GM21515 (cell line): ENCODE results near the gene OGFR.

Source experiments
- ATAC-seq: cut with Tn5 transposase; IDR thresholded peaks from one replicate; pipeline ENCODE4 v1.9.1; 2021; ENCODE audit not compliant: unreplicated experiment

OGFR gene, protein sequence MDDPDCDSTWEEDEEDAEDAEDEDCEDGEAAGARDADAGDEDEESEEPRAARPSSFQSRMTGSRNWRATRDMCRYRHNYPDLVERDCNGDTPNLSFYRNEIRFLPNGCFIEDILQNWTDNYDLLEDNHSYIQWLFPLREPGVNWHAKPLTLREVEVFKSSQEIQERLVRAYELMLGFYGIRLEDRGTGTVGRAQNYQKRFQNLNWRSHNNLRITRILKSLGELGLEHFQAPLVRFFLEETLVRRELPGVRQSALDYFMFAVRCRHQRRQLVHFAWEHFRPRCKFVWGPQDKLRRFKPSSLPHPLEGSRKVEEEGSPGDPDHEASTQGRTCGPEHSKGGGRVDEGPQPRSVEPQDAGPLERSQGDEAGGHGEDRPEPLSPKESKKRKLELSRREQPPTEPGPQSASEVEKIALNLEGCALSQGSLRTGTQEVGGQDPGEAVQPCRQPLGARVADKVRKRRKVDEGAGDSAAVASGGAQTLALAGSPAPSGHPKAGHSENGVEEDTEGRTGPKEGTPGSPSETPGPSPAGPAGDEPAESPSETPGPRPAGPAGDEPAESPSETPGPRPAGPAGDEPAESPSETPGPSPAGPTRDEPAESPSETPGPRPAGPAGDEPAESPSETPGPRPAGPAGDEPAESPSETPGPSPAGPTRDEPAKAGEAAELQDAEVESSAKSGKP

DNA sequence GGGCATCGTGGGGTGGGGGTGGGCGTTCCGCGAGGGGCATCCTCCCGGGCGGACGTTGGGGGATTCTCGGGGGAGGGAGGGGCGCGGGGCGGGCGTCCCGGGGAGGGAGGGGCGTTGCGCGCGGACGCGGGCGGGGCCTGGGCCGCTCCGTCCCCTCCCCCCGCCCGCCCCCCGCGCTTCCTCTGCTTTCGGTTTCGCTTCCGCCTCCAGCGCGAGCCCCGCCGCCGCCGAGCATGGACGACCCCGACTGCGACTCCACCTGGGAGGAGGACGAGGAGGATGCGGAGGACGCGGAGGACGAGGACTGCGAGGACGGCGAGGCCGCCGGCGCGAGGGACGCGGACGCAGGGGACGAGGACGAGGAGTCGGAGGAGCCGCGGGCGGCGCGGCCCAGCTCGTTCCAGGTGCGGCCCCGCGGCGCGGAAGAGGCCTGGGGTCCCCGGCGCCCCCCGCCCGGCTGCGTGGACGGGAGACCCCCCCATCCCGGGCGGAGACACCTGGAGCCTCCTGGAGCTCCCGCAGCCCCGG lies at the start of gene OGFR:
TSS of gene OGFR (plus strand) at position 209 of the 528 bp plus-strand sequence. CDS start at position 234, 25 bp downstream.
- no peak for ATAC-seq

DNA sequence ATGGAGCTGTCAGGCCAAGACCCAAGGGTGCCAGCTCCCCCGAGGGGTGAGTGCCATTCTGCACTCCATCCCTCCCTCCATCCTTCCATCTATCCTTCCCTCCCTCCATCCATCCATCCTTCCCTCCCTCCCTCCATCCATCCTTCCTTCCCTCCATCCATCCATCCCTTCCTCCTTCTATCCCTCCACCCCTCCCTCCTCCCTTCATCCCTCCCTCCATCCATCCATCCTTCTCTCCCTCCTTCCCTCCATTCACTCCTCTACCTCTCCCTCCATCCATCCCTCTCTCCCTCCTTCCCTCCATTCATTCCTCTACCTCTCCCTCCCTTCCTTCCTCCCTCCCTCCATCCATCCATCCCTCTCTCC lies 49.7 kb upstream of the OGFR start:
- ATAC-seq, result no peak

DNA sequence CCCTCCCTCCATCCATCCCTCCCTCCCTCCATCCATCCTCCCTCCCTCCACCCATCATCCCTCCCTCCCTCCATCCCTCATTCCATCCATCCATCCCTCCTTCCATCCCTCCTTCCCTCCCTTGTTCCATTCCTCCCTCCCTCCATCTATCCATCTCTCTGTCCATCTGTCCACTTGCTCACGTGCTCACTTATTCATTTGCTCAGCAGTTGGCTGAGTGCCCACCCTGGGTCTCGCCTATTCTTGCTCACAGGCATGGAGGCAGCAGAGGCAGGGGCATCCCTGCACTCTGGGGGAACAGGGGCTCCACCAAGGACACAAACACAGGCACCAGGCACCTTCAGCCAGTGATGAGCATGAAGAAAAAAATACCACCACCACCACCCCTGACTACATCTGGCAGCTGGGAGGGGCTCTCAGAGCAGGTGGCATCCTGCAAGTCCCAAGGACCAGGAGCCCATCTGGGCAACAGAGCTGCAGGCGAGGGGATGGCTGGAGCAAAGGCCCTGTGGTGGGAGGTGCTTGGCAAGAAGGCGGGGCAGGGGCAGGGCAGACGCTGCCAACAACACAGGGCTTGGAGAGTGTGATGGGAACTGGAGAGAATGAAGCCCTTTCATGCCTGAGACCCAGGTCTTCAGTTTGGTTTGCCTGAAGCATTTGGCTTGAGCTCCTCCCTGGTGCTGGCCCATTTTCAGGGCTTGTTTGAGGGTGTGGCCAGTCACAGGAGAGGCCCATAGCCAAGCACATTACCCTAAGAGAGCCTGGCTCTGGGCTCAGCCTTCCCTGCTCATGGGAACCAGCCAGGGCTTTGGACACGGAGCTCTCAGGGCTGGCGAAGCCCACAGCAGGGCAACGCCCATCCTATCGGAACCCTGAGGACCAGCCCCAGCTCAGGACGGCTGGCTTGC lies 48.6 kb upstream of the OGFR start:
- ATAC-seq, result no peak

DNA sequence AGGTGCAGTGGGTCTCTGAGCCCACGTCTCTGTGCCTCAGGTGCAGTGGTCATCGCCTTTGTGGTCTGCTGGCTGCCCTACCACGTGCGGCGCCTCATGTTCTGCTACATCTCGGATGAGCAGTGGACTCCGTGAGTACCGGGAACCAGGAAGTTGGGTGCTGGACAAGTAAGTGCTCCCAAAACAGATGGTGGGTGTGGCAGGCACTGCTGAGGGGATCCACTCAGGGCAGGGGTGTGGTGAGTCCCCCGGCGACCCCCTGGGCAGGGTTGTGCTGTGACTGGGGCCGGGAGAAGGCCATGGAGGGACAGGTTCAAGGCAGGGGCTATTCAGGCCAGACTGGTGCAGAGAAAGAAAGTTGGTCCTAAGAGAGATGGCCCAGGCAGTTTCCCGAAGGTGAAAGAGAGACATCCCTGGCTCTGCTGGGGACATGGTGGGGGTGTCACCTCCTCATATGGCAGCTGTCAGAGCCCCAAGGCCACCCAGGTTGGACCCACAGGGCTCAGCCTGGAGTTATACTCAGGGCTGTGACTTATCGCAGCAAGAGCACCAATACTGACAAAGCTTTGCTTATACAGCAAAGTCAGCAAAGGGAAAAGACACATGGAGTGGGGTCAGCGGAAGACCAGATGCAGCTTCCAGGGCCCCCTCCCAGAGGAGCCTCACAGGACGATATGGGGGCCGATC lies 46.3 kb upstream of the OGFR start:
- ATAC-seq, result no peak

DNA sequence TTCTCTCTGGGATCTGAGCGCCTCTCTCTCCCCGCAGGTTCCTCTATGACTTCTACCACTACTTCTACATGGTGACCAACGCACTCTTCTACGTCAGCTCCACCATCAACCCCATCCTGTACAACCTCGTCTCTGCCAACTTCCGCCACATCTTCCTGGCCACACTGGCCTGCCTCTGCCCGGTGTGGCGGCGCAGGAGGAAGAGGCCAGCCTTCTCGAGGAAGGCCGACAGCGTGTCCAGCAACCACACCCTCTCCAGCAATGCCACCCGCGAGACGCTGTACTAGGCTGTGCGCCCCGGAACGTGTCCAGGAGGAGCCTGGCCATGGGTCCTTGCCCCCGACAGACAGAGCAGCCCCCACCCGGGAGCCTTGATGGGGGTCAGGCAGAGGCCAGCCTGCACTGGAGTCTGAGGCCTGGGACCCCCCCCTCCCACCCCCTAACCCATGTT lies 44.6 kb upstream of the OGFR start:
- no peak for ATAC-seq

DNA sequence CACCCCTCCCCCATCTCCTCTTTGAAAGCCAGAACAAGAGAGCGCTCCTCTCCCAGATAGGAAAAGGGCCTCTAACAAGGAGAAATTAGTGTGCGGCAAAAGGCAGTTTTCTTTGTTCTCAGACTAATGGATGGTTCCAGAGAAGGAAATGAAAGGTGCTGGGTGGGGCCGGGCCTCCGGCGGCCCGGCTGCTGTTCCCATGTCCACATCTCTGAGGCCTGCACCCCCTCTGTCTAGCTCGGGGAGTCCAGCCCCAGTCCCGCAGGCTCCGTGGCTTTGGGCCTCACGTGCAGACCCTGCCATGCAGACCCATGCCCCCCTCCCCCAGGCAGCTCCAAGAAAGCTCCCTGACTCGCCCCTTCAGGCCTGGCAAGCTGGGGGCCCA lies 44.2 kb upstream of the OGFR start:
- no peak for ATAC-seq

DNA sequence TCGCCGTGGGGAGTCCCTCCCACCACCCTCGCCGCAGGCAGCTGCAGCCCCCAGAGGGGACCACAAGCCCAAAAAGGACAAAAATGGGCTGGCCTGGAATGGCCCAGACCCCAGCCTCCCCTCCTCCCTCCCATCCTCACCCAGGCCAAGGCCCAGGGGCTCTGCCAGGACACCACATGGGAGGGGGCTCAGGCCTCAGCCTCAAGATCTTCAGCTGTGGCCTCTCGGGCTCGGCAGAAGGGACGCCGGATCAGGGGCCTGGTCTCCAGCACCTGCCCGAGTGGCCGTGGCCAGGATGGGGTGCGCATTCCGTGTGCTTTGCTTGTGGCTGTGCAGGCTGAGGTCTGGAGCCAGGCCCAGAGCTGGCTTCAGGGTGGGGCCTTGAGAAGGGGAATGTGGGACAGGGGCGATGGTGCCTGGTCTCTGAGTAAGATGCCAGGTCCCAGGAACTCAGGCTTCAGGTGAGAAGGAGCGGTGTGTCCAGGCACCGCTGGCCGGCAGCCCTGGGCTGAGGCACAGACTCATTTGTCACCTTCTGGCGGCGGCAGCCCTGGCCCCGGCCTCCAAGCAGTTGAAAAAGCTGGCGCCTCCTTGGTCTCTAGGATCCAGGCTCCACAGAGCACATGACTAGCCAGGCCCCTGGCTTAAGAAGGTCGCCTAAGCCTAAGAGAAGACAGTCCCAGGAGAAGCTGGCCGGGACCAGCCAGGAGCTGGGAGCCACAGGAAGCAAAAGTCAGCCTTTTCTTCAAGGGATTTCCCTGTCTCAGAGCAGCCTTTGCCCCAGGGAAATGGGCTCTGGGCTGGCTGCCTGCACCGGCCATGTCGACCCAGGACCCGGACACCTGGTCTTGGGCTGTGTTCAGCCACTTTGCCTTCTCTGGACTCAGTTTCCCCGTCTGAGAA lies 43.5 kb upstream of the OGFR start:
- no peak for ATAC-seq

DNA sequence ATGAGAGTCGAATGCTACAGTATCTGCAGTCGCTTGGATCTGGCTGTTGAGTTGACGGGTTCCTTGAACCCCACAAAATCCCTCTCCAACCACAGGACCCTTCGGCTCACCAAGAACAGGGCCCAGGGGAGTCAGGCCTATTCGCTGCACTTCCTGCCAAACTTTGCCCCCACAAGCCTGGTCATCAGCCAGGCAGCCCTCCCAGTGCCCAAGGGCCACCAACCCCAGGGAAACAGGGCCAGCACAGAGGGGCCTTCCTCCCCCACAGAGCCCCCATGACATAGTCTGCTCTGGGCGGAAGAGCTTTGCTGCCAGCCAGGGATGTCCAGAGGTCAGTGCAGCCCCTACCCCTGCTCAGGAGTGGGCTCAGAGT lies 42.9 kb upstream of the OGFR start:
- ATAC-seq, result no peak

DNA sequence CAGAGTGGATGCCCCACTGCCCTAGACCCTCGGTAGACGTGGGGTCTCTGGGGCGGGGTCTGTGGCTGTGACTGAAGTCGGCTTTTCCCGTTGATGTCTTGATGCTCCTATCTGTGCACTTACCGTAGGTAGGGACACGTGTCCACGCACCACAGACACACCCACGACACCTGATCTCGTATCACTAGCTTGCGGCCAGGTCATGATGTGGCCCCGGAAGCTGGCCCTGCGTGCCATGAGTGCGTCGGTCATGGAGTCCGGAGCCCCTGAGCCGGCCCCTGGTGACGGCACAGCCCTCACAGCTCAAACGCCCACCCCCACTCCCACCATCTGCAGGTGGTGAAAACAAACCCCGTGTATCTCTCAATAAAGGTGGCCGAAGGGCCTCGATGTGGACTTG lies 42.3 kb upstream of the OGFR start:
- no peak for ATAC-seq

DNA sequence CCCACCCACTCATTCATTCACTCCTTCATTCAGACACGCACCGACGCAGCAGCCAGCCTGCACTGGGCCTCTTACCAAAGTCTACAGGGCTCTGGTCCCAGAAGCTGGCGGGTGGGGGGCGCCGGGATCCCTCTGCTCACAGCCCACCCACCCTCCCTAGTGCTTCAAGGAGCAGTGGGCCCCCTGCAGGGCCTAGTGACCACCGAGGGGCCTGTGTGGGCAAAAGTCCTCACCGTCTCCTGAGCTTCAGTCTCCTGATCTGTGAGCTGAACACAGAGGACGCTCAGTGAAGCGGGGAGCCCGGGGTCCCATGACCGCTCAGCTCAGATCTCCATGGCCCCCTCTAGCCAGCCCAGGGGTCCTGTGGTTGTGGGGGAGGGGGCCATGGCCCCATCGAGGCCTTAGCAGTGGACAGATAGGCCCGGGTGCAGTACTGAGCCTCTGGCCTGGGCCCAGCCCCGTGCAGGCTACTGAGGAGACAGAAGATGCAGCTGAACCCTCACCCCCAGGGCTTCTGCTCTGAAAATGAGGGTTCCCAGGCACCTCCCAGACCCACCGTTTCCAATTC lies 41.8 kb upstream of the OGFR start:
- no peak for ATAC-seq

DNA sequence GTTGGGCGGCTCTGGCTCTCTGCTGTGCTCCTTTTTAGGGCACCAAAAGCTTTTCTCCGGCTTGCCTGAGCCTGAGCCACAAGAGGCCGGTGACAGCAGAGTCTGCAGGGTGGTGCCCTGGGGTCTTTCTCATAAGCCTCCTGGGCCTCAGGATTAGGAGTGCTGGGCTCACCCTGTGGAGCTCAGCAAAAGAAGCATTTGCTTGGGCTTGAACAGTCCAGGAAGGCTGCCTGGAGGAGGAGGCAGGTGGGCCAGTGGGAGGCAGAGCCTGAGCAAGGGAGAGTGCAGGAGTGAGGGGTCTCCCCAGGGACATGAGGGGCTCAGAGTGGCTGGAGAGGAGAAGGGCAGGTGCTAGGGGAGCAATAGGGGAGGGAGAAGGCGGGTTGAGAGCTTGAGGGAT lies 41.2 kb upstream of the OGFR start:
- no peak for ATAC-seq

DNA sequence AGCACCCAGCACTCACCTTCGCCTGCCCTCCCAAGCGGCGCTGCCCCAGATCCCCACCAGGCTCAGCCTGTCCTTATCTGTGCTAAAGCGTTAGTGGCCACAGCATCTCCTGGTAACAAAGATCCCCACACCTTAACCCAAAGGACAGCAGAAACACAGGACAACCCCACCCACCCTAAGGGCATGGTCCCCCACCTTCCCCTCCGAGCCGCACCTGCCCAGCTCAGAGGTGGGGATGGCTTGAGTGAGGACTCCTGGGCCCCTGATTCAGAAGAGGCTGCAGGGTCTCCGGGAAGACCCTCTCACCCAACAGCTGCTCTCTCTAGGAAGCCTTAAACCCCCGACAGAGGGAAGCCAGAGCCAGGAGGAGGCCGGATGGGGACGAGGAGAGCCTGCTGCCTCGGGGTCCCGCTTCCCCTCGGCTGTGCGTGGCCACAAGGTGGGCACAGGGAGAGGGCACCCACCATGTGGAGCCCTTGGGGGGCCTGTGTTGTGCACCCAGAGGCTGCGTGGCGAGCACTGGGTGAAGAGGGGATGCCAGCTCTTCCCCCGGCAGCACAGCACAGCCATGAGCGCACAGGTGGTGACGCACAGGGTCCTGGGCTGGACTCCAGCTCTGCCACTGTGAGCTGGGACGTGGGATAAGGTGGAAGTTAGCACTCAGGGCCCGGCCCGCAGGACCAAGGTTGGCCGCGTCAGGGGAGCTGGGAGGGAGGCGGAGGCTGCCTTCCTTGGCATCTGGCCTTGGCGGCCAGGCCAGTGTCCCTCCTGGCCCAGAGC lies 40.3 kb upstream of the OGFR start:
- ATAC-seq, result no peak

DNA sequence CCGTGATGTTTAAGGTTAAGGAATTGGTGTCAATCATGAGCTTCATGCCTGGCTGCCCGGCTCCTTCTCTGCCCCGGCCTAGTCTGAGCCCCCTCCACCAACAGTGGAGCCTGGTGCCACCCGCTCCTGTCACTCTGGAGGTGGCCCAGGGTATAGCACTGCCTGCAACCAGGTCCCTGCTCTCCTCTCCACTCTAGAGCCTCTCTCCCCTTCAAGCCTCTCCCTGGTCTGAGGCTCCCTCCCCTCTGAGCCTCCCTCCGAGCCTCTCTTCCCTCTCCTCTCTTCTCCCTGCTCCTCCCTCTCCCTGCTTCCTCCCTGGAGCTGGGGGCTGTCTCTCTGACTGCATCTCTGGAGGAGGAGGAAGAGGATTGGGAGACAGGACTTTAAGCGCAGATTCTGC lies 39.6 kb upstream of the OGFR start:
- no peak for ATAC-seq

DNA sequence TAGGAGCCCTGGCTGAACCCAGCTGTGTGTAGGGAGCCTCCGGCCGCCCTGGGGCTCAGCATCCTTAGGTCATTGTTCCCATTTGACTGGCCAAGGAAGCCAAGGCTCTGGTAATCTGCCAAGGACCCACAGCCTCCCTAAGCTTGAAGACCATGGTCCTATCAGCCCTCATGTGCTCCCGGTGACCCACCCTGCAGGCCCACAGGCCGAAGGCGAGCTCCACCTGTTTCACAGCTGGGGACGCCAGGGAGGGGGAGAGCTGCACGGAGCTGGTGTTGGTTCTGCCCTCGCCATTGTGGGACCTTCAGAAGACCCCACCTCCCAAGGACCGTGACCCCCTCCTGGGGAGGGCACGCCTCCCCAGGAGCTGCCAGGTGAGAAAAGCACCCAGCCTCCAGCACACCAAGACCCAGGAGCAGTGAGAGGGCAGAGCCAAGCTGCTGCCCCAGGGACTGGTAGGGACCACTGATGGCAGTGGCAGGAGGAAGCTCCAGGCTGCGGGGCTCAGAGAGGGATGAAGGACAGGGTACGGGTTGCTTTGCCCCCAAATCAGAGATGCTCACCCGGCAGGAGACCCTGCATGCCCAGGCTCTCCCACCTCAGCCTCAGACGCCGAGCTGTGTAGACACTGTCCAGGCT lies 39.1 kb upstream of the OGFR start:
- ATAC-seq, result no peak

DNA sequence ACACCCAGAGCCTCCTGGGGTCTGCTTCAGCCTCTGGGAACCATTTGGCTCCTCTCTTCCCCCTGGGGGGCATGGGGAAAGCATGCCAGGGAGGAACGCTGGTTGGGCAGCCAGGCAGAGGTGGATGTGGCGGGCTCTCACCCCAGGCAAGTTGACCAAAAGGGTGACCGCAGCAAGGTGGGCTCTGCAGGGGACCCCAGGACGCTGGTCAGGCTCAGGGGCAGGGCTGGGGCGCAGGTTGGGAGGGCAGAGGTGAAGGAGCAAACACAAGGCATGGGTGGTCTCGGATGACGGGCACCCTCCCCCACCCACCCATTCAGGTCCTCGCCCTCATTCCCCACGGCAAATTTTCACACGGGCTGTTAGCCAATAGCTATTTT lies 38.6 kb upstream of the OGFR start:
- no peak for ATAC-seq

DNA sequence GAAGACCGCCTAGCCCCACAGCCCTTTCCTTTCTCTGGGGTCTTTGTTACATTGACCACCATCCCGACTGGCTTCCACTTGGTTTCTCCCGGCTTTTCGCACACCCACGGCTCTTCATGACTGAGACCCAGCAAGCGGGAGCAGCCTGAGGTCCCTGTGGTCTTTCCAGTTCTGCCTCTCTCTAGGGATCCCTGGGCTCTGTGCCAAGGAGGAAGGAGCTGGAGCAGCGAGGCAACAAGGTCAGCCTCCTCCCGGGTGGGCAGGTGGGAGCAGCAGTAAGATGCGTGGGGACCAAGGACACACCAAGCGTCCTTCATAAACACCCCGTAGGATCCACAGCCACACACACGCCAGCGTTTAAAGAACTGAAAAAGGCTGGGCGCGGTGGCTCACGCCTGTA lies 37.9 kb upstream of the OGFR start:
- ATAC-seq, result no peak

DNA sequence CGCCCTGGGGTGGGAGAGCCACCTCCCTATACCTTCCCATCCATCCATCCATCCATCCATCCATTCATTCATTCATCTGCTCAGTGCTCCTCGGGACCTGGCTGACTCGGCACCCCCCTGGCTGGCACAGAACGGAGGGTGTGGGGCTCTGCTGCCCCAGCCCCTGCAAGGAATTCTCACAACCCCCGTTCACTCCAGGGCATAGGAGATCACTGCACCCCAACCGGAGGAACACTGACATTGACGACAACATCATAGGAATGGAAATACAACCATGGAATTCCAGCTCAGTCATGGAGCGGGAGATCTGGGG lies 36.4 kb upstream of the OGFR start:
- no peak for ATAC-seq

DNA sequence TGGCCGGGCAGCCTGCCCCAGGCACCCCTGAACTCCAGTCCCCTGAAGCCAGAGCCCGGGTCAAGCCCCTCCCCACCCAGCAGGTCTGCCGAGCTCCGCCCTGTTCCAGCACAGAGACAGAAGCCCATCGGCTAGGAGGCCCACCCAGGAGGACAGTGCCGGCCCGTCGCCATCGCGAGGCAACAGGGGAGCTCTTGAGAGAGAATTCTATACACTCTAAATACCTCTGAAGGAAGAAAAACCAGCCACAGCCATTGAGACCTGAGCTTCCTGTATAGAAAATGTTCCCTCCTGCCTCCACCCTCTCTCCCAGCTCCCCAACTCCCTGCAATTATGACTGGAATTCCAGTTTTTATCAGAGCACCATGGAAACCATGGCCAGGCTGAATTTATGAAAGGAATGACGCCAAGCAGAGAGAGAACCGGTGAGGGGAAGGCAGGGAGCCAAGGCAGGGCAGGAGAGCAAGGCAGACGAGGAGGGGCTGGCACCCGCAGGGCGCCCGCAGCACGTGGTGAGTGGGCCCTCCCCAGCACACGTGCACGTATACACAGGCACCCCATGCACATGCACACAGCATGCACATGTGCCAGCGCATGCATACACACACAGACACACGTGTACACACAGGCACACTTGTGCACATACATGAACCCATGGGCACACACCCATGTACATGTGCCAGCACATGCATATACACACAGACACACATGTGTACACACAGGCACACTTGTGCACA lies 35.9 kb upstream of the OGFR start:
- no peak for ATAC-seq
